ENCODE data around the gene AEBP1. TPM values are rescaled to one million over a fixed set of nuclear protein-coding genes. Genes with fewer than 3 reads are reported as not detected.

Gene AEBP1
- polyA plus RNA-seq, 3 donors: 65.2 to 81.4 (median 69.2) TPM

Other genes with a start within 250 kb of the AEBP1 start
- 100 to 1,000 TPM in 1 of 3 donors, 10 to 100 TPM in 2; 89.3 to 102 (median 95.9) TPM for gene MRPS24, start 234.8 kb upstream of the AEBP1 start, polyA plus RNA-seq (ENCODE audit: insufficient read length in 3 of 3)
- gene URGCP, start 197.7 kb upstream of the AEBP1 start, polyA plus RNA-seq (ENCODE audit: insufficient read length in 3 of 3): 10 to 100 TPM; 29.2 to 42.1 (median 36.3) TPM
- 10 to 100 TPM; 19.5 to 22.0 (median 21.9) TPM for gene UBE2D4, start 177.9 kb upstream of the AEBP1 start, polyA plus RNA-seq (ENCODE audit: insufficient read length in 3 of 3)
- gene SPDYE1, start 106.4 kb upstream of the AEBP1 start, polyA plus RNA-seq (ENCODE audit: insufficient read length in 3 of 3): 1 to 10 TPM in 2 of 3 donors, under 1 TPM in 1; 0.40 to 3.1 (median 1.8) TPM
- 10 to 100 TPM; 69.6 to 75.9 (median 75.1) TPM for gene DBNL, start 59.6 kb upstream of the AEBP1 start, polyA plus RNA-seq (ENCODE audit: insufficient read length in 3 of 3)
- 1 to 10 TPM; 1.2 to 3.4 (median 2.2) TPM for gene PGAM2, start 38.8 kb upstream of the AEBP1 start, polyA plus RNA-seq (ENCODE audit: insufficient read length in 3 of 3)
- gene POLM, start 21.8 kb upstream of the AEBP1 start, polyA plus RNA-seq (ENCODE audit: insufficient read length in 3 of 3): 10 to 100 TPM; 20.2 to 43.5 (median 42.4) TPM
- gene POLD2, start 19.2 kb downstream of the AEBP1 start, polyA plus RNA-seq (ENCODE audit: insufficient read length in 3 of 3): 100 to 1,000 TPM; 117 to 138 (median 130) TPM
- 1 to 10 TPM in 1 of 3 donors, under 1 TPM in 2; 0.64 to 1.1 (median 0.68) TPM for gene MYL7, start 37.0 kb downstream of the AEBP1 start, polyA plus RNA-seq (ENCODE audit: insufficient read length in 3 of 3)
- 1 to 10 TPM; 3.0 to 5.6 (median 4.7) TPM for gene GCK, start 85.1 kb downstream of the AEBP1 start, polyA plus RNA-seq (ENCODE audit: insufficient read length in 3 of 3)
- 10 to 100 TPM; 75.6 to 80.0 (median 77.7) TPM for gene YKT6, start 96.6 kb downstream of the AEBP1 start, polyA plus RNA-seq (ENCODE audit: insufficient read length in 3 of 3)
- 1 to 10 TPM; 2.9 to 3.6 (median 3.3) TPM for gene CAMK2B, start 221.2 kb downstream of the AEBP1 start, polyA plus RNA-seq (ENCODE audit: insufficient read length in 3 of 3)